ENCODE results near the gene POLN. TPM values are rescaled to one million over a fixed set of nuclear protein-coding genes. Genes with fewer than 3 reads are reported as not detected.
A peak's percentile ranks its signal among the peaks of the same experiment; 100 is the strongest.

The POLN gene
- total RNA-seq, 2 experiments from 2014 or later: 0.91 to 1.3 TPM

DNA sequence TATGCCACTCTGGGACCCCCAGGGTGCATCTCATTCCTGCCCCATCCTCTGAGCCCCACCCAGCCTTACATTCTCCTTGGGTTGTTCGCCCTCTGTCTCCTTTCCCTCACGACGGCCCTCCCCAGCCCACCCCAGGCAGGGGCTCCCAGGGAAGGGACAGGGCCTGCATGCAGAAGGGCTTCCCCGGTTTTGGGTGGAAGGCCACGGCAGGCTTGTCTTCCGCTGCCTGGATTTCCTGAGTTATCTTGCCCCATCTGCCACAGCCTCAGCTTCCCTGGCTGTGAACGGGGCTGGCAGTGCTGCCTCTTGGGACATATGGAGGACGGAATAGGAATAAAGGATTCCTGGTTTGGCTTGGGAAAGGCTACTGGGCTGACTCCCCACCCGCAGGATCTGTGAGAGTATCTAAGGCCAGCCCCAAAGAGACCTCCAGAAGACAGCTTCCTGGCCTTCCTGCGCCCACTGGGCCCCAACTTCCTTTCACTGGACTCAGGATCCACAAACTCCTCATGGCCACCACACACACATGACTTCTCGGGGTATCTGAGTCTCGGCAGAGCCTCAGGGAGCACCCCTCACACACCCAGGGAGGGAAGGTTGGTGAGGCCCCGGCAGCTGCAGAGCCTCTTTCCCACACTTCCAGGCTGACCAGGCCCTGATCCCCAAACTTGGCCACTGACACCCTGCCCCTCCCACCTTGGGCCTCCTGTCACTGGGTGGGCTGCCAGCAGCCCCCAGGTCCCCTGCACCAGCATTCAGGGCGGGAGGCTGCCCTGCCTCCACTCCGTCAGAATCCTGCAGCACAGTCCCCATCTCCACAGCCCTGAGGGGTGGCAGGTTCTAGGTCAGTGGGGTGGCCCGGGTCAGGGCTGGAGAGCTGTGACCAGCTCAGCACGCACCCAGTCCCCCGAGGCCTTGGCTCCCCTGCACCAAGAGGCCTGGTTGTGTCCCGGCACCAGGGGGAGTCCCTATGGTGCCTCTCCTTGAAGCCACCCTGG lies 23.5 kb upstream of the POLN start:
- Mint-ChIP-seq H3K4me1 (ENCODE audit: low read depth) (no peaks in the 10 kb centered on the region), H3K9me3 (no peaks in the 10 kb centered on the region), H3K36me3 (ENCODE audit: low read depth) (no peaks in the 10 kb centered on the region), H3K4me3 (no peak overlapping the region), H3K27ac (no peak overlapping the region), H3K27me3 (ENCODE audit: low read depth) (no peaks in the 10 kb centered on the region)
- CTCF ChIA-PET: no interaction called here
- DNase-seq: no peak
- intact Hi-C loops (cut with micrococcal nuclease): no loop called here

DNA sequence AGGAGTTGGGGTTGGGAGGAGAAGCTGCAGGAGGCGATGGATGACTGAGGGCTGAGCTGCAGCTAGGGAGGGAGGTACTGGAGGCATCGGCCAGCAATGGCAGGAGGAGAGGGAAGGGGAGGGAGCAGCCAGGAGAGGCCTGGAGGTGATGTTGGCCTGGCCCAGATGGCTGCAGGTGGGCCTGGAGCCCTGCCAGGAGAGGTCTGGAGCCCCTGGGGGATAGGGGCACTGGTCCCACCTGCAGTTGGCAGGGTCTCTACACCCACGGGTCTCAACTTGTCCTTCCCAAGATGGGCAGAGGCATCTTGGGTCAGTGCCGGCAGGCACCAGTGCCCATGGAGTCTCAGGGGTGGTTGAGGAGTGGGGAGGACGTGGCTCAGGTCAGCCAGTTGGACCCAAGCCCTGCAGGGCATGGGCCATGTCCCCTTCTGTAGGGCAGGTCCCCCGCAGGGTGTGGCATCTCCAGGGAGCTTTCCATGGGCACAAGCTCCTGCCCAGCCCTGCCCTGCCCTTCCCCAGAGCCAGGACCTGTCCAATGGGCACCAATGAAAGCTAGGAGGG lies 22.6 kb upstream of the POLN start:
- H3K27me3 Mint-ChIP-seq (ENCODE audit: low read depth): no peaks in the 10 kb centered on the region
- H3K36me3 Mint-ChIP-seq (ENCODE audit: low read depth): no peaks in the 10 kb centered on the region
- no peak overlapping the region for H3K27ac Mint-ChIP-seq
- intact Hi-C loops (cut with micrococcal nuclease): no loop called here
- H3K9me3 Mint-ChIP-seq: no peaks in the 10 kb centered on the region
- CTCF ChIA-PET: no interaction called here
- no peak for DNase-seq
- peaks cover 2% of the 10 kb centered on the region for H3K4me1 Mint-ChIP-seq (ENCODE audit: low read depth)
- H3K4me3 Mint-ChIP-seq: no peak overlapping the region

DNA sequence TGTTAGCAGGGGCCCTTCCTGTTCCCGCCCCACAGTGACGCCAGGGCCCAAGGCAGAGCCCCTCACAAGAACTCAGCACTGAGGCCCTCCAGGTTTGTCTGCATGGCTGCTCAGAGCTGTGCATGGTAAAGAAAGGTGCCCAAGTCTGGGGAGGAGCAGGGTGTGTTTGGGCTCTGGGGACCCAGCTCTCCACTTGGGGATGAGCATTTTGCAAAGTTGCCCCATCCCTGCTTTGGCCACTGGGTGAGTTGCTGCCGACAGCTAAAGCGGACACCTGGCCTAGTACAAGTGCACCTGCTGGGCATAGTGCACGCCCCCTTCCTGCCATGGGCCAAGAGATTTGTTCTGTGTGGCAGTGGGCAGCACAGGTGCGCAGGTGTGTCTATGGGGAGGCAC lies 22.0 kb upstream of the POLN start:
- Mint-ChIP-seq H3K27me3 (ENCODE audit: low read depth) (no peaks in the 10 kb centered on the region), H3K4me3 (no peak overlapping the region), H3K9me3 (no peaks in the 10 kb centered on the region), H3K27ac (no peak overlapping the region), H3K4me1 (ENCODE audit: low read depth) (peaks cover 2% of the 10 kb centered on the region), H3K36me3 (ENCODE audit: low read depth) (no peaks in the 10 kb centered on the region)
- no peak for DNase-seq
- intact Hi-C loops (cut with micrococcal nuclease): loop anchor here (2.0 kb wide), 1 partner anchor 551 kb away; the partner anchor contains the start of gene SLBP
- CTCF ChIA-PET: no interaction called here

GRCh38 chr4:2262944-2263250 lies 21.0 kb upstream of the POLN start:
- Mint-ChIP-seq H3K9me3 (no peaks in the 10 kb centered on the region), H3K36me3 (ENCODE audit: low read depth) (no peaks in the 10 kb centered on the region), H3K4me3 (peak overlapping the region; percentile 69), H3K4me1 (ENCODE audit: low read depth) (peaks cover 2% of the 10 kb centered on the region), H3K27ac (no peak overlapping the region), H3K27me3 (ENCODE audit: low read depth) (no peaks in the 10 kb centered on the region)
- intact Hi-C loops (cut with micrococcal nuclease): loop anchor here (1.0 to 2.0 kb wide), 10 partner anchors 19 to 700 kb away; partner anchors contain the start of genes CFAP99, FAM193A, GRK4 and HAUS3
- DNase-seq: no peak
- CTCF ChIA-PET: interaction anchor here (1.1 kb wide), 1 partner anchor 28 kb away, joined by 3 read pairs; no protein-coding TSS in a partner anchor

- Mint-ChIP-seq H3K27ac (no peak overlapping the region), H3K36me3 (ENCODE audit: low read depth) (no peaks in the 10 kb centered on the region), H3K27me3 (ENCODE audit: low read depth) (no peaks in the 10 kb centered on the region), H3K4me1 (ENCODE audit: low read depth) (peaks cover 2% of the 10 kb centered on the region), H3K9me3 (no peaks in the 10 kb centered on the region), H3K4me3 (peak overlapping the region; percentile 69)
- DNase-seq: peak; percentile 98
- intact Hi-C loops (cut with micrococcal nuclease): loop anchor here (1.0 to 2.0 kb wide), 10 partner anchors 20 to 701 kb away; partner anchors contain the start of genes CFAP99, FAM193A, GRK4 and HAUS3
- CTCF ChIA-PET: interaction anchor here (0.7 to 1.1 kb wide), 4 partner anchors 28 to 45 kb away, joined by 3 to 5 read pairs (median 4); no protein-coding TSS in a partner anchor
Observed at GRCh38 chr4:2262145-2262943, 20.4 kb upstream of the POLN start.

- DNase-seq: no peak
- CTCF ChIA-PET: interaction anchor here (0.7 to 1.1 kb wide), 4 partner anchors 29 to 44 kb away, joined by 3 to 5 read pairs (median 4); no protein-coding TSS in a partner anchor
- H3K27ac Mint-ChIP-seq: no peak within 1 kb of the TSS
- no peaks in the 10 kb centered on the region for H3K36me3 Mint-ChIP-seq (ENCODE audit: low read depth)
- H3K9me3 Mint-ChIP-seq: no peaks in the 10 kb centered on the region
- H3K4me3 Mint-ChIP-seq: peak within 1 kb of the TSS; percentile 69
- peaks cover 2% of the 10 kb centered on the region for H3K4me1 Mint-ChIP-seq (ENCODE audit: low read depth)
- H3K27me3 Mint-ChIP-seq (ENCODE audit: low read depth): no peaks in the 10 kb centered on the region
- intact Hi-C loops (cut with micrococcal nuclease): loop anchor here (1.0 to 2.0 kb wide), 10 partner anchors 19 to 702 kb away; partner anchors contain the start of genes CFAP99, FAM193A, GRK4 and HAUS3
Observed at GRCh38 chr4:2261853-2262144, 19.9 kb upstream of the POLN start, which contains the start of gene MXD4. TSS of gene MXD4 (minus strand) at chr4:2262109. CDS start at chr4:2261980, 129 bp downstream.

GRCh38 chr4:2261110-2261852 lies 19.4 kb upstream of the POLN start:
- Mint-ChIP-seq H3K27ac (no peak overlapping the region), H3K36me3 (ENCODE audit: low read depth) (no peaks in the 10 kb centered on the region), H3K9me3 (no peaks in the 10 kb centered on the region), H3K4me1 (ENCODE audit: low read depth) (peaks cover 2% of the 10 kb centered on the region), H3K27me3 (ENCODE audit: low read depth) (no peaks in the 10 kb centered on the region), H3K4me3 (peak overlapping the region; percentile 69)
- DNase-seq: peak; percentile 49
- CTCF ChIA-PET: interaction anchor here (1.0 kb wide), 2 partner anchors 44 to 154 kb away, joined by 3 to 5 read pairs; no protein-coding TSS in a partner anchor
- intact Hi-C loops (cut with micrococcal nuclease): no loop called here

DNA sequence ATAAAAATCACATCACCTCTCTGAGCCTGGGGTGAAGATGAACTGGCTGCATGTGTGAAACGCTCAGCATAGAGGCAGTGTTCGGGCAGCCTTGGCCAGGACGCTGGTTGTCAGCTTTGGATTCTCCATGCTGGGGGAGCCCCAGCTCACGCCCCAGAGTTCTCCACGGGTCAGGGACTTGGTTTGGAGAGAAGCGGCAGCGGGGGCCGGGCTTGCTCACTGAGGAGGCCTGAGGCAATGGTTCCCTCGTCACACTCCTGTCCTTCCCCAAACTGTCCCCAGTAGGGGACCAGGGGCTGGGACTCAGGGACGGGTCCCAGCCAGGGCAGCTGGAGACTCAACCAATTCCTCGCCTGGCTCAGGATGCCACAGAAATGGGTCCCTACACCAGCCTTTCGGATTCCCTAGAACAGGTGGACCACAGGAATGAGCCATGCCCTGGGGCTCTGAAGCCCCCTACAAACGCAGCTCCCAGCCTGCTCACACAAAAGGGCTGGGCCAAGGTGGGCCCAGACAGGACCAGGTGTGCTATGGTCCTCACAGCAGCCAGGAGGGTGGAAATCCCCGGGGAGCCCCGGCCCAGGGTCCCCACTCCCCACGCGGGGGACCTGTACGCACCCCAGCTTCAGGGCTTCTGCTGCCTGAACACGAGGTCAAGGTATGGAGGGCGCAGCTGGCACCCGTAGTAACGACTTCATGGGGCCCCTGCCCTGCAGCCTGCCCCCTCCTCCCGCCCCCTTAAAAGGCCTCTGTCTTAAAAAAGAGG lies 18.6 kb upstream of the POLN start:
- intact Hi-C loops (cut with micrococcal nuclease): no loop called here
- Mint-ChIP-seq H3K4me3 (peak overlapping the region; percentile 65), H3K9me3 (no peaks in the 10 kb centered on the region), H3K36me3 (ENCODE audit: low read depth) (no peaks in the 10 kb centered on the region), H3K4me1 (ENCODE audit: low read depth) (peaks cover 2% of the 10 kb centered on the region), H3K27ac (no peak overlapping the region), H3K27me3 (ENCODE audit: low read depth) (no peaks in the 10 kb centered on the region)
- DNase-seq: no peak
- CTCF ChIA-PET: interaction anchor here (1.0 kb wide), 1 partner anchor 155 kb away, joined by 3 read pairs; no protein-coding TSS in a partner anchor

- no peaks in the 10 kb centered on the region for H3K36me3 Mint-ChIP-seq (ENCODE audit: low read depth)
- H3K27ac Mint-ChIP-seq: no peak overlapping the region
- CTCF ChIA-PET: interaction anchor here (1.0 kb wide), 1 partner anchor 156 kb away, joined by 3 read pairs; no protein-coding TSS in a partner anchor
- no peaks in the 10 kb centered on the region for H3K27me3 Mint-ChIP-seq (ENCODE audit: low read depth)
- no peak for DNase-seq
- H3K4me3 Mint-ChIP-seq: no peak overlapping the region
- no peaks in the 10 kb centered on the region for H3K9me3 Mint-ChIP-seq
- H3K4me1 Mint-ChIP-seq (ENCODE audit: low read depth): peaks cover 2% of the 10 kb centered on the region
- intact Hi-C loops (cut with micrococcal nuclease): no loop called here
Observed at GRCh38 chr4:2259541-2260343, 17.8 kb upstream of the POLN start.

GRCh38 chr4:2259036-2259540 lies 17.2 kb upstream of the POLN start:
- CTCF ChIA-PET: no interaction called here
- H3K27me3 Mint-ChIP-seq (ENCODE audit: low read depth): no peaks in the 10 kb centered on the region
- intact Hi-C loops (cut with micrococcal nuclease): no loop called here
- no peak overlapping the region for H3K4me3 Mint-ChIP-seq
- H3K36me3 Mint-ChIP-seq (ENCODE audit: low read depth): no peaks in the 10 kb centered on the region
- H3K9me3 Mint-ChIP-seq: no peaks in the 10 kb centered on the region
- no peak overlapping the region for H3K27ac Mint-ChIP-seq
- no peak for DNase-seq
- H3K4me1 Mint-ChIP-seq (ENCODE audit: low read depth): peaks cover 2% of the 10 kb centered on the region

Measured in activated naive CD4-positive, alpha-beta T cell treated with anti-CD3 and anti-CD28 coated beads for 36 hours (primary cell).